Measurements from ENCODE around the gene NADK2.
A peak's percentile ranks its signal among the peaks of the same experiment; 100 is the strongest.

NADK2 gene

GRCh38 chr5:36246036-36246800 lies 4.5 kb upstream of the NADK2 start:
- DNase-seq (ENCODE audit: low spot score), result no peak

- no peak for DNase-seq (ENCODE audit: low spot score)
Observed at GRCh38 chr5:36244076-36244475, 2.4 kb upstream of the NADK2 start.

GRCh38 chr5:36243653-36244052 lies 1.9 kb upstream of the NADK2 start:
- DNase-seq (ENCODE audit: low spot score), result no peak

DNA sequence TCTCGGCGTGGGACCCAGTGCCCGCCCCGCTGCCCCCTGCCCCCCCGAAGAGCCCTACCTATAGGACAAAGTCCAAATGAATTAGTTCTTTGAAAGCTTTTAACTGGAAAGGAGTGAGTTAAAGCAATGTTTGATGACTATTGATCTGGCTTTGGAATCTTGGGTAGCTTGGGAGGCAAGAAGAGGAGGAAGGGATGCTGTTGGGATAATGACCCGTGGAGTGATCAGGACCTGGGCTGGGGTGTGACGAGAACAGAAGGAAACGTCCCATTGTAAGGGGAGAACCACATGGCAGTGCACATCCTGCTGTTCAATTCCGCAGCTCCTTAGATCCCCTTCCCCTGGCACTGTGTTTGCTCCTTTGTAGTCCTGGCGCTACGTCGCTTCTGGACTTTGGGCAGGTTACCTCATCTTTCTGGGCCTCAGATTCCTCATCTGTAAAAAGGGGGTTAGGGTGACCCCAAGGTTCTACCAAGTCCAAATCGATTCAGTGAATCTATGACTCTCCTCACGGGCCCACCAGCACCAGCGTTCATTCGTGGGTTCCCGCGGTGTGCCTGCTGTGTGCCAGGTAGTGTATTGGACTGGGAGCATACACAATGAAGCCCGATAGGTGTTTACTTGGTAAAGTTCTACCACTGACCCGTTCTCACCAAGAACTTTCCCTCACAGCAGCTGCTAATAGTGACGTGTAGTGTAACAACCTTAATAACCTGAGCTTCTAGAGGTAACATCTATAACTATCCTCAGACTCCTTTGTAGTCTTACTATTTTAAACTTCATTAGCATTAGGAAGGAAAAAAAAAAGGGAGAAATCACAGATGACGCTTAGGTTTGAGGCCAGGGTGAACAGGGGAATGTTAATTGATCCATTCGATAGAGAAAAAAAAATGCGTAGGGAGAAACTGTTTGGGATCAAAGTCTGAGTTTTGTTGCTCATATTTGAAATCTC lies 1.1 kb upstream of the NADK2 start:
- no peak for DNase-seq (ENCODE audit: low spot score)

GRCh38 chr5:36240779-36241630 lies 720 bp downstream of the NADK2 start:
- DNase-seq (ENCODE audit: low spot score), result peak; percentile 51

- DNase-seq (ENCODE audit: low spot score), result no peak
Observed at GRCh38 chr5:36239370-36240293, 2.1 kb downstream of the NADK2 start.

DNA sequence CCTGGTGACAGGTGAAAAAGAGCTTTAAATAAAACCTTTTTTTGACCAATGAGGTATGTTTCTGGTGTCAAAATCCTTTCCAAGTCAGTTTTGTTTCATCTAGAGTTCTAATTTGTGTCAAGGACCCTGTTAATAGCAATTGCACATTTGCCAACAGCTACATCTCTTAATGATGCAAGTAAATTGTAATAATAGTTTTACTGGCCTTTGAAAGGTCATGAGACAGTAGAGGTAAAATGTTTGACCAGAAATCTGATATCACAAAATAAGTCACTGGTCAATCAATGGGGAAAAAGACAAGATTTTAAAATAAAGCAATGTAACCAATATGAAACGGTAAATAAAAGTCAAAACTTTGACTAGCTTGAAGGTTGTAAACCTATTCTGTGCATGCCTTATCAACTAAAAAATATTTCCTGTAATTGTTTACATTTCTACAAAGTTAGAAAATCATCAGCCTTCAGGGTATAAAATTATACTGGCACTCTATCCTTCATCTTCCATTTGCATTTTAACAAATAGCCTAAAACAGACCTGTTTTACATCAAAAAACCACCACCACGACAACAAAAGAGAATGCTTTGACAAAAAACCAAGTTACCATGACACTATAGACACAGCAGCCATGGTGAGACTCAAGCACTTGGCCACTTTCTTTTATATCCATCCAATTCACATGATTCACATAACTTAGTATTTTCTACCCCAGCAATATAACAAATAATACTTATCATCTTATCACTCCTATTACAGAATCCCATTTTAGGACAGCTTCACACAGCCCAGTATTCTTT lies 3.0 kb downstream of the NADK2 start:
- no peak for DNase-seq (ENCODE audit: low spot score)

- DNase-seq (ENCODE audit: low spot score), result no peak
Observed at GRCh38 chr5:36237751-36238150, 4.0 kb downstream of the NADK2 start.

- DNase-seq (ENCODE audit: low spot score), result no peak
Observed at GRCh38 chr5:36236801-36237200, 4.9 kb downstream of the NADK2 start.

GRCh38 chr5:36232533-36232932 lies 9.2 kb downstream of the NADK2 start:
- no peak for DNase-seq (ENCODE audit: low spot score)

GRCh38 chr5:36230151-36230790 lies 11.5 kb downstream of the NADK2 start:
- DNase-seq (ENCODE audit: low spot score), result no peak

- DNase-seq (ENCODE audit: low spot score), result no peak
Observed at GRCh38 chr5:36228505-36228904, 13.2 kb downstream of the NADK2 start.

GRCh38 chr5:36227046-36227445 lies 14.7 kb downstream of the NADK2 start:
- DNase-seq (ENCODE audit: low spot score), result no peak

DNA sequence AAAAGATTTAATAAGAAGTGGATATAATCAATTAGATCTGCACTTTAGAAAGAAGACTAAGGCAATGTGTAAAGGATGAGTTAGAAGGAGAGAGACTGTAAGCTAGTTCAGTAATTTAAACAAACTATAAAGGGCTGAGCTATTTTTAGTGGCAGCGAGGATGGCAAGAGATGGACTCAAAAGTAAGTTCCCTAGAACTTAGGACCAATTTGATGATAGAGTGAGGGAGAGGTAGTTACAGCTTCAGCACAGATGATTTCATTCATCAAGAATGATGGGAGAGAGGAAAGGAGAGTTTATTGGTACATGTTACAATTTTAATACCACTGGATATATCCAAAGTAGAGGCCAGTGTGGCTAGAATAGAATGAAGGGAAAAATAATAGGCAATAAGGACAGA lies 19.1 kb downstream of the NADK2 start:
- DNase-seq (ENCODE audit: low spot score), result no peak

- DNase-seq (ENCODE audit: low spot score), result no peak
Observed at GRCh38 chr5:36217988-36218387, 23.7 kb downstream of the NADK2 start.

DNA sequence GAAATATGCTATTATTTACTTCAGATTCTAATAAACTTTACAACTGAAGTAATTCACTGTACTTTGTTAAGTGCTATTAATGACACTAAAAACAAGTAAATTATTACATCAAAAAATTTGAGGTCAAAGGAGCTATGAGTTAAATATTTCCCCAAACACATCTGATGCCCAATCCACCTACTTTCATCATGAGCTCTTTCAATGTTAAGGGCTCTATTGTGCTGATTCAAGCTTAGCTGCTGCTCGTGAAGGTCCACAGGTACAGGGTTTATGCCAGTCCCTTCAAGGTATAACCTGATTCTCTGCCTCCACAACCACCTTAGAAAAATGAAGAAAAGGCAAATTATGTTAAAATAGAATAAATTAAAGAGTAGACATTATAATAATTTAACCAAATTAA lies 24.2 kb downstream of the NADK2 start:
- no peak for DNase-seq (ENCODE audit: low spot score)

DNA sequence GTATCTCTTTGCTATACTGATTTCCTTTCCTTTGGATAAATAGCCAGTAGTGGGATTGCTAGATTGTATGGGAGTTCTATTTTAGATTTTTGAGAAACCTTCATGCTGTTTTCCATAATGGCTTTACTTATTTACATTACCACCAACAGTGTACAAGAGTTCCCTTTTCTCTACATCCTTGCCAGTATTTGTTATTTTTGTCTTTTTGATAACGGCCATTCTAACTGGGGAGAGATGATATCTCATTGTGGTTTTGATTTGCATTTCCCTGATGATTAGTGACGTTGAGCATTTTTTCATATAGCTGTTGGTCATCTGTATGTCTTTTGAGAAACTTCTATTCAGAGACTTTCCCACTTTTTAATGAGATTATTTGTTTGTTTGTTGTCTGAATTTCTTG lies 25.8 kb downstream of the NADK2 start:
- DNase-seq (ENCODE audit: low spot score), result no peak

DNA sequence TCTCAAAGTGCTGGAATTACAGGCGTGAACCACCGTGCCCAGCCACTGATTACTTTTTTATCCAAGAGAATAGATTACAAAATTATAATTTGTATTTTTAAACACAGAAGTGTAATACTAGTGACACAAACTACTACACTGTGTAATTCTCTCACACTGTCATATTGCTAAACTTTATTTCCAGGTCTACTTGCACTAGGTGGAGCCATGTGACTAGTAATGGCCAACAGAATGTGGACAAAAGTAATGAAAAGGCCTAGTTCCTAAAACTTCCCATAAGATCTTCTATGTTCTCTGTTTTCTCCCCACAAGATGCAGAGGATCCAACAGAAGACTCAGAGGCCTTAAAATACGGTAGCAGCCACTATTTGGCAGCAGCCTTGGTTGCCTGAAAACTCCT lies 27.3 kb downstream of the NADK2 start:
- DNase-seq (ENCODE audit: low spot score), result no peak

- DNase-seq (ENCODE audit: low spot score), result no peak
Observed at GRCh38 chr5:36209664-36210063, 32.1 kb downstream of the NADK2 start.

- DNase-seq (ENCODE audit: low spot score), result no peak
Observed at GRCh38 chr5:36208786-36209185, 32.9 kb downstream of the NADK2 start.
